Liver (tissue), 9 donors: Measurements from ENCODE around the gene C1S. TPM values are rescaled to one million over a fixed set of nuclear protein-coding genes. Genes with fewer than 3 reads are reported as not detected.
A peak's percentile ranks its signal among the peaks of the same experiment; 100 is the strongest.

ENCODE experiments used
- DNase-seq: peaks from one replicate; pipeline ENCODE4 v3.0.0-alpha.2; 2017; ENCODE audit warnings: low spot score
- H3K27ac ChIP-seq, 2 donors: one replicate each; pipeline ENCODE4 v1.7.0; 2013; ENCODE audit warnings: inconsistent platforms in 2 of 2, low read length in 2 of 2, control low read depth in 1 of 2, low read depth in 1 of 2, mild to moderate bottlenecking in 1 of 2
- H3K27me3 ChIP-seq, 4 donors: one replicate each; pipeline versions ENCODE4 v1.6.1 to v1.7.0; 2013; ENCODE audit warnings: low read length in 3 of 4, inconsistent platforms in 1 of 4, mild to moderate bottlenecking in 1 of 4, moderate library complexity in 1 of 4; ENCODE audit not compliant: control insufficient read depth in 4 of 4, insufficient read depth in 4 of 4
- H3K36me3 ChIP-seq, 4 donors: one replicate each; pipeline versions ENCODE4 v1.6.1 to v1.7.0; 2013; ENCODE audit warnings: low read length in 3 of 4, mild to moderate bottlenecking in 3 of 4, low read depth in 1 of 4, moderate library complexity in 1 of 4; ENCODE audit not compliant: control insufficient read depth in 4 of 4, insufficient read depth in 3 of 4
- H3K4me1 ChIP-seq, 4 donors: one replicate each; pipeline versions ENCODE4 v1.6.1 to v1.7.0; 2013; ENCODE audit warnings: low read length in 3 of 4, mild to moderate bottlenecking in 3 of 4, moderate library complexity in 1 of 4; ENCODE audit not compliant: control insufficient read depth in 4 of 4, insufficient read depth in 4 of 4
- H3K4me3 ChIP-seq, 3 donors: one replicate each; pipeline versions ENCODE4 v1.6.1 to v1.7.0; 2013; ENCODE audit warnings: low read length in 3 of 3, control low read depth in 1 of 3, low read depth in 1 of 3, mild to moderate bottlenecking in 1 of 3
- H3K9ac ChIP-seq, 2 donors: one replicate each; pipeline ENCODE4 v1.7.0; 2013; ENCODE audit warnings: low read length in 2 of 2, mild to moderate bottlenecking in 2 of 2, moderate library complexity in 2 of 2, control low read depth in 1 of 2, low read depth in 1 of 2
- H3K9me3 ChIP-seq, 4 donors: one replicate each; pipeline versions ENCODE4 v1.6.1 to v1.7.0; 2013; ENCODE audit warnings: low read length in 3 of 4; ENCODE audit not compliant: control insufficient read depth in 4 of 4
- EGR1 ChIP-seq, 2 donors: IDR thresholded peaks; 2 replicates each; pipeline ENCODE4 v1.6.1; 2016 to 2018; ENCODE audit warnings: antibody characterized with exemption in 2 of 2, low read depth in 2 of 2
- FOXA1 ChIP-seq: IDR thresholded peaks from 2 replicates; pipeline ENCODE4 v1.6.1; 2016; ENCODE audit warnings: antibody characterized with exemption
- FOXA2 ChIP-seq: IDR thresholded peaks from 2 replicates; pipeline ENCODE4 v1.6.1; 2016; ENCODE audit warnings: antibody characterized with exemption
- GABPA ChIP-seq, 2 donors: IDR thresholded peaks in 1 of 2; conservative IDR thresholded peaks in 1 of 2; 2 replicates each; pipeline ENCODE4 v1.6.1; 2016; ENCODE audit warnings: antibody characterized with exemption in 2 of 2, mild to moderate bottlenecking in 1 of 2, moderate library complexity in 1 of 2
- HNF4A ChIP-seq, 2 donors: conservative IDR thresholded peaks; 2 replicates each; pipeline ENCODE4 v1.6.1; 2016; ENCODE audit warnings: antibody characterized with exemption in 2 of 2, mild to moderate bottlenecking in 2 of 2
- HNF4G ChIP-seq: IDR thresholded peaks from 2 replicates; pipeline ENCODE4 v1.6.1; 2016; ENCODE audit warnings: antibody characterized with exemption
- JUND ChIP-seq, 2 donors: IDR thresholded peaks; 2 replicates each; pipeline ENCODE4 v1.6.1; 2016; ENCODE audit warnings: antibody characterized with exemption in 2 of 2
- NR2F2 ChIP-seq: IDR thresholded peaks from 2 replicates; pipeline ENCODE4 v1.6.1; 2016; ENCODE audit warnings: antibody characterized with exemption
- RAD21 ChIP-seq, 2 donors: IDR thresholded peaks; 2 replicates each; pipeline ENCODE4 v1.6.1; 2016; ENCODE audit warnings: antibody characterized with exemption in 2 of 2, mild to moderate bottlenecking in 2 of 2
- RXRA ChIP-seq, 2 donors: IDR thresholded peaks; 2 replicates each; pipeline ENCODE4 v1.6.1; 2017 to 2018; ENCODE audit warnings: antibody characterized with exemption in 2 of 2, mild to moderate bottlenecking in 1 of 2
- SP1 ChIP-seq: IDR thresholded peaks from 2 replicates; pipeline ENCODE4 v1.6.1; 2018; ENCODE audit warnings: antibody characterized with exemption, mild to moderate bottlenecking
- TAF1 ChIP-seq: conservative IDR thresholded peaks from 2 replicates; pipeline ENCODE4 v1.6.1; 2016; ENCODE audit warnings: antibody characterized with exemption, mild to moderate bottlenecking
- YY1 ChIP-seq: IDR thresholded peaks from 2 replicates; pipeline ENCODE4 v1.6.1; 2016; ENCODE audit warnings: antibody characterized with exemption, mild to moderate bottlenecking
- WGBS: extraction: QIAGEN DNeasy Blood & Tissue Kit; methylation state at CpG from one replicate; pipeline ENCODE4 v1.1.7; 2013; 5-methylcytosine and 5-hydroxymethylcytosine counted together
- polyA plus RNA-seq, 2 donors: library from polyadenylated mRNA; stranded (reverse) in 1 of 2; unstranded in 1 of 2; fragments of 200-250 nt in 1 of 2; fragments of >200 nt in 1 of 2; fragmentation: Nextera tagmentation in 1 of 2; extraction: Ambion mirVana in 1 of 2; gene quantifications; one replicate each; pipeline versions ENCODE4 v1.2.1 to v1.2.3, GENCODE V29; 2013 to 2015
- total RNA-seq, 2 donors: library from RNA; depleted of rRNA; stranded (reverse); fragments of >200 nt; gene quantifications; one replicate each; pipeline ENCODE4 v1.2.3, GENCODE V29; 2014
- TF ChIP-seq, protein P1 (sequence below): IDR thresholded peaks from 2 replicates; pipeline ENCODE4 v1.6.1; 2016; ENCODE audit warnings: antibody characterized with exemption
- TF ChIP-seq, protein P2 (sequence below): IDR thresholded peaks from 2 replicates; pipeline ENCODE4 v1.6.1; 2016; ENCODE audit warnings: antibody characterized with exemption
- TF ChIP-seq, protein P3 (sequence below): IDR thresholded peaks from 2 replicates; pipeline ENCODE4 v1.6.1; 2016; ENCODE audit warnings: antibody characterized with exemption
- TF ChIP-seq, protein P4 (sequence below): IDR thresholded peaks from 2 replicates; pipeline ENCODE4 v1.6.1; 2016; ENCODE audit warnings: antibody characterized with exemption, mild to moderate bottlenecking
- TF ChIP-seq, protein P5 (sequence below): fragments of 150-350 bp; IDR thresholded peaks from 2 replicates; pipeline ENCODE4 v1.5.1; 2017; ENCODE audit warnings: improper control_type of control experiment, low read depth, low read length; ENCODE audit not compliant: missing input control
- donor health status: healthy.
- donor health status: healthy.
- donor health status: healthy.
- donor health status: healthy.
- donor health status: healthy.

C1S gene
- total and polyA plus RNA-seq, 4 donors: 267 to 2,029 (median 1,568) TPM

DNA sequence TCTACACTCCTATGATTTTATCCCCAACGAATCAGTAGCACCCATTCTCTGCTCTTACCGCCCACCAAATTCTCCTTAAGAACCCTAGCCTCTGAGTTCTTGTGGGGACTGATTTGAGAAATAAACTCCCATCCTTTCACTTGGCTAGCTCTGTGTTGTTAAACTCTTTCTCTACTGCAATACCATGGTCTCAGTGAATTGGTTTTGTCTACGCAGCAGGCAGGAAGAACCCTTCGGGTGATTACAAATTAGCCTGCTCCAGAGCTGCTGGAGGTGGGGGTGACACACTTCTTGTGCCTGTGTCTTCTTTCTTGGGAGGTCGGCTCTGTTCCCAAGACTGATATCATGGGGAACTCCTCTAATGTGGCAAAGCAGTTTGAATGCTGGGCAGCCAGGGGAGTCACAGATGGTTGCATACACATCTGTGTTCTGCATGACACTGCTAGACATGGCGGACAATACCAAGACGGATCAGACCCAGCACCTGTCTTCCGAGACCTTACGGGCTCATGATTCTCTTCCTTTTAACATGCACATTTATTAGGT, 1.6 kb upstream of the C1S start:
- Histone ChIP-seq H3K4me1 (peaks cover 1 to 25% (median 17%) of the 10 kb centered on the region in 4 donors), H3K9ac (no peak overlapping the region), H3K27ac (peak overlapping the region; percentile 91 to 93), H3K36me3 (peaks cover 0 to 11% (median 2%) of the 10 kb centered on the region in 4 donors), H3K27me3 (no peaks in the 10 kb centered on the region), H3K4me3 (no peak overlapping the region), H3K9me3 (no peaks in the 10 kb centered on the region)
- no peak for DNase-seq
- no peak for TF ChIP-seq GABPA (IDR thresholded peaks at IDR 0.05 in 1 of 2, conservative IDR thresholded peaks at IDR 0.05 in 1 of 2)
- no peak for TF ChIP-seq JUND (IDR thresholded peaks at IDR 0.05)
- no peak for TF ChIP-seq RXRA (IDR thresholded peaks at IDR 0.05)
- no peak for TF ChIP-seq HNF4A (conservative IDR thresholded peaks at IDR 0.05)
- no peak for TF ChIP-seq EGR1 (IDR thresholded peaks at IDR 0.05; ENCODE audit: low read depth in 2 of 2)
- TF ChIP-seq HNF4G: no peak
- TF ChIP-seq FOXA2: no peak
- TF ChIP-seq YY1: no peak
- TF ChIP-seq, protein P1, sequence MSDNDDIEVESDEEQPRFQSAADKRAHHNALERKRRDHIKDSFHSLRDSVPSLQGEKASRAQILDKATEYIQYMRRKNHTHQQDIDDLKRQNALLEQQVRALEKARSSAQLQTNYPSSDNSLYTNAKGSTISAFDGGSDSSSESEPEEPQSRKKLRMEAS: no peak
- TF ChIP-seq, protein P2, sequence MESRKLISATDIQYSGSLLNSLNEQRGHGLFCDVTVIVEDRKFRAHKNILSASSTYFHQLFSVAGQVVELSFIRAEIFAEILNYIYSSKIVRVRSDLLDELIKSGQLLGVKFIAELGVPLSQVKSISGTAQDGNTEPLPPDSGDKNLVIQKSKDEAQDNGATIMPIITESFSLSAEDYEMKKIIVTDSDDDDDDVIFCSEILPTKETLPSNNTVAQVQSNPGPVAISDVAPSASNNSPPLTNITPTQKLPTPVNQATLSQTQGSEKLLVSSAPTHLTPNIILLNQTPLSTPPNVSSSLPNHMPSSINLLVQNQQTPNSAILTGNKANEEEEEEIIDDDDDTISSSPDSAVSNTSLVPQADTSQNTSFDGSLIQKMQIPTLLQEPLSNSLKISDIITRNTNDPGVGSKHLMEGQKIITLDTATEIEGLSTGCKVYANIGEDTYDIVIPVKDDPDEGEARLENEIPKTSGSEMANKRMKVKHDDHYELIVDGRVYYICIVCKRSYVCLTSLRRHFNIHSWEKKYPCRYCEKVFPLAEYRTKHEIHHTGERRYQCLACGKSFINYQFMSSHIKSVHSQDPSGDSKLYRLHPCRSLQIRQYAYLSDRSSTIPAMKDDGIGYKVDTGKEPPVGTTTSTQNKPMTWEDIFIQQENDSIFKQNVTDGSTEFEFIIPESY: no peak
- TF ChIP-seq, protein P3, sequence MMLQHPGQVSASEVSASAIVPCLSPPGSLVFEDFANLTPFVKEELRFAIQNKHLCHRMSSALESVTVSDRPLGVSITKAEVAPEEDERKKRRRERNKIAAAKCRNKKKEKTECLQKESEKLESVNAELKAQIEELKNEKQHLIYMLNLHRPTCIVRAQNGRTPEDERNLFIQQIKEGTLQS: no peak
- TF ChIP-seq NR2F2: no peak
- no peak for TF ChIP-seq TAF1
- no peak for TF ChIP-seq FOXA1
- TF ChIP-seq SP1: no peak
- TF ChIP-seq, protein P4, sequence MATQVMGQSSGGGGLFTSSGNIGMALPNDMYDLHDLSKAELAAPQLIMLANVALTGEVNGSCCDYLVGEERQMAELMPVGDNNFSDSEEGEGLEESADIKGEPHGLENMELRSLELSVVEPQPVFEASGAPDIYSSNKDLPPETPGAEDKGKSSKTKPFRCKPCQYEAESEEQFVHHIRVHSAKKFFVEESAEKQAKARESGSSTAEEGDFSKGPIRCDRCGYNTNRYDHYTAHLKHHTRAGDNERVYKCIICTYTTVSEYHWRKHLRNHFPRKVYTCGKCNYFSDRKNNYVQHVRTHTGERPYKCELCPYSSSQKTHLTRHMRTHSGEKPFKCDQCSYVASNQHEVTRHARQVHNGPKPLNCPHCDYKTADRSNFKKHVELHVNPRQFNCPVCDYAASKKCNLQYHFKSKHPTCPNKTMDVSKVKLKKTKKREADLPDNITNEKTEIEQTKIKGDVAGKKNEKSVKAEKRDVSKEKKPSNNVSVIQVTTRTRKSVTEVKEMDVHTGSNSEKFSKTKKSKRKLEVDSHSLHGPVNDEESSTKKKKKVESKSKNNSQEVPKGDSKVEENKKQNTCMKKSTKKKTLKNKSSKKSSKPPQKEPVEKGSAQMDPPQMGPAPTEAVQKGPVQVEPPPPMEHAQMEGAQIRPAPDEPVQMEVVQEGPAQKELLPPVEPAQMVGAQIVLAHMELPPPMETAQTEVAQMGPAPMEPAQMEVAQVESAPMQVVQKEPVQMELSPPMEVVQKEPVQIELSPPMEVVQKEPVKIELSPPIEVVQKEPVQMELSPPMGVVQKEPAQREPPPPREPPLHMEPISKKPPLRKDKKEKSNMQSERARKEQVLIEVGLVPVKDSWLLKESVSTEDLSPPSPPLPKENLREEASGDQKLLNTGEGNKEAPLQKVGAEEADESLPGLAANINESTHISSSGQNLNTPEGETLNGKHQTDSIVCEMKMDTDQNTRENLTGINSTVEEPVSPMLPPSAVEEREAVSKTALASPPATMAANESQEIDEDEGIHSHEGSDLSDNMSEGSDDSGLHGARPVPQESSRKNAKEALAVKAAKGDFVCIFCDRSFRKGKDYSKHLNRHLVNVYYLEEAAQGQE: no peak
- WGBS: 94% methylated on average over 9 of the region's 9 CpGs

DNA sequence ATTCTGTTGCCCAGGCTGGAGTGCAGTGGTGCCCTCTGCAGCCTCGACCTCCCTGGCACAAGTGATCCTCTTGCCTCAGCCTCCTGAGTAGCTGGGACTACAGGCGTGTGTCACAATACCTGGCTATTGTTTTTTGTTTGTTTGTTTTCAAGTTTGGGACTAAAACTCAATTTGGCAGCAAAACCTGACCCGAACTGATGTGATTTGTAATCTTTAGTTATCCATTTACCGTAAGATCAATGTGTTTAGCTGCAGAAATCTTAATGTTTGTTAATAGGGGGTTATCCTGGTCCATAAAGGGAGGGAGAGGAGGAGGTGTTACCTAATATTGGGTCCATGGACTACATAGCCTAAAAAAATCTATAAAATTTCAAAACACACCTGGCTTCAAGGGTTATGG, 738 bp upstream of the C1S start:
- Histone ChIP-seq H3K9me3 (no peaks in the 10 kb centered on the region), H3K4me3 (peak overlapping the region in 1 of 3 donors; percentile 43), H3K36me3 (peaks cover 2 to 17% (median 4%) of the 10 kb centered on the region in 4 donors), H3K27ac (peak overlapping the region; percentile 91 to 93), H3K4me1 (peaks cover 3 to 32% (median 26%) of the 10 kb centered on the region in 4 donors), H3K27me3 (no peaks in the 10 kb centered on the region), H3K9ac (peak overlapping the region in 1 of 2 donors; percentile 57)
- 36% methylated on average over 4 of the region's 4 CpGs for WGBS
- DNase-seq: no peak
- TF ChIP-seq TAF1 (no peak), SP1 (peak; percentile 62), EGR1 (IDR thresholded peaks at IDR 0.05; ENCODE audit: low read depth in 2 of 2) (no peak), GABPA (IDR thresholded peaks at IDR 0.05 in 1 of 2, conservative IDR thresholded peaks at IDR 0.05 in 1 of 2) (peak in 1 of 2 donors; percentile 6), HNF4G (peak; percentile 59), YY1 (no peak), HNF4A (conservative IDR thresholded peaks at IDR 0.05) (peak; percentile 77 to 83), FOXA2 (peak; percentile 45), JUND (IDR thresholded peaks at IDR 0.05) (peak in 1 of 2 donors; percentile 47), RXRA (IDR thresholded peaks at IDR 0.05) (peak; percentile 84 to 89), NR2F2 (no peak), RAD21 (IDR thresholded peaks at IDR 0.05) (peak; percentile 27 to 57), FOXA1 (peak; percentile 53)
- TF ChIP-seq, protein P1: peak; percentile 15
- TF ChIP-seq, protein P5, sequence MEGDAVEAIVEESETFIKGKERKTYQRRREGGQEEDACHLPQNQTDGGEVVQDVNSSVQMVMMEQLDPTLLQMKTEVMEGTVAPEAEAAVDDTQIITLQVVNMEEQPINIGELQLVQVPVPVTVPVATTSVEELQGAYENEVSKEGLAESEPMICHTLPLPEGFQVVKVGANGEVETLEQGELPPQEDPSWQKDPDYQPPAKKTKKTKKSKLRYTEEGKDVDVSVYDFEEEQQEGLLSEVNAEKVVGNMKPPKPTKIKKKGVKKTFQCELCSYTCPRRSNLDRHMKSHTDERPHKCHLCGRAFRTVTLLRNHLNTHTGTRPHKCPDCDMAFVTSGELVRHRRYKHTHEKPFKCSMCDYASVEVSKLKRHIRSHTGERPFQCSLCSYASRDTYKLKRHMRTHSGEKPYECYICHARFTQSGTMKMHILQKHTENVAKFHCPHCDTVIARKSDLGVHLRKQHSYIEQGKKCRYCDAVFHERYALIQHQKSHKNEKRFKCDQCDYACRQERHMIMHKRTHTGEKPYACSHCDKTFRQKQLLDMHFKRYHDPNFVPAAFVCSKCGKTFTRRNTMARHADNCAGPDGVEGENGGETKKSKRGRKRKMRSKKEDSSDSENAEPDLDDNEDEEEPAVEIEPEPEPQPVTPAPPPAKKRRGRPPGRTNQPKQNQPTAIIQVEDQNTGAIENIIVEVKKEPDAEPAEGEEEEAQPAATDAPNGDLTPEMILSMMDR: no peak
- TF ChIP-seq, protein P2: no peak
